Measurements from ENCODE around the gene RPTN.
A peak's percentile ranks its signal among the peaks of the same experiment; 100 is the strongest.

Gene RPTN

GRCh38 chr1:152159144-152159543, at the start of gene RPTN:
Gene RPTN, minus strand, starts transcription at chr1:152159228. Its CDS starts 1,339 bp downstream, at chr1:152157889.
- DNase-seq (ENCODE audit: low read depth), result no peak

GRCh38 chr1:152198982-152199381, 40.0 kb upstream of the RPTN start:
- DNase-seq (ENCODE audit: low read depth), result no peak

GRCh38 chr1:152197361-152197941, 38.4 kb upstream of the RPTN start:
- DNase-seq (ENCODE audit: low read depth), result no peak

- no peak for DNase-seq (ENCODE audit: low read depth)
Measured at GRCh38 chr1:152191711-152192110, 32.7 kb upstream of the RPTN start.

GRCh38 chr1:152191260-152191659, 32.2 kb upstream of the RPTN start:
- DNase-seq (ENCODE audit: low read depth), result no peak

- DNase-seq (ENCODE audit: low read depth), result peak; percentile 47
Measured at GRCh38 chr1:152190589-152190988, 31.6 kb upstream of the RPTN start.

- peak; percentile 41 for DNase-seq (ENCODE audit: low read depth)
Measured at GRCh38 chr1:152189657-152190442, 30.8 kb upstream of the RPTN start.

- peak; percentile 44 for DNase-seq (ENCODE audit: low read depth)
Measured at GRCh38 chr1:152188673-152189591, 29.9 kb upstream of the RPTN start.

- no peak for DNase-seq (ENCODE audit: low read depth)
Measured at GRCh38 chr1:152186556-152187285, 27.7 kb upstream of the RPTN start.

GRCh38 chr1:152185544-152186391, 26.7 kb upstream of the RPTN start:
- peak; percentile 63 for DNase-seq (ENCODE audit: low read depth)

- DNase-seq (ENCODE audit: low read depth), result peak; percentile 93
Measured at GRCh38 chr1:152182944-152183361, 23.9 kb upstream of the RPTN start.

GRCh38 chr1:152182431-152182830, 23.4 kb upstream of the RPTN start:
- no peak for DNase-seq (ENCODE audit: low read depth)

- peak; percentile 52 for DNase-seq (ENCODE audit: low read depth)
Measured at GRCh38 chr1:152179566-152179965, 20.5 kb upstream of the RPTN start.

- no peak for DNase-seq (ENCODE audit: low read depth)
Measured at GRCh38 chr1:152170287-152170905, 11.4 kb upstream of the RPTN start.

GRCh38 chr1:152169366-152170025, 10.5 kb upstream of the RPTN start:
- no peak for DNase-seq (ENCODE audit: low read depth)

- DNase-seq (ENCODE audit: low read depth), result no peak
Measured at GRCh38 chr1:152168535-152168868, 9.5 kb upstream of the RPTN start.

GRCh38 chr1:152167835-152168534, 9.0 kb upstream of the RPTN start:
- DNase-seq (ENCODE audit: low read depth), result peak; percentile 59

GRCh38 chr1:152166966-152167365, 7.9 kb upstream of the RPTN start:
- no peak for DNase-seq (ENCODE audit: low read depth)

- no peak for DNase-seq (ENCODE audit: low read depth)
Measured at GRCh38 chr1:152165286-152166077, 6.5 kb upstream of the RPTN start.

Measured in fibroblast of gingiva (primary cell).